GM19099 (cell line): ENCODE measurements around the gene ARRDC5.

Experiments
- POLR2A ChIP-seq: IDR thresholded peaks from 3 replicates; pipeline ENCODE4 v1.6.1; 2011; ENCODE audit warnings: low read depth; ENCODE audit not compliant: insufficient read length; ENCODE audit errors: extremely low read depth

Gene ARRDC5

DNA sequence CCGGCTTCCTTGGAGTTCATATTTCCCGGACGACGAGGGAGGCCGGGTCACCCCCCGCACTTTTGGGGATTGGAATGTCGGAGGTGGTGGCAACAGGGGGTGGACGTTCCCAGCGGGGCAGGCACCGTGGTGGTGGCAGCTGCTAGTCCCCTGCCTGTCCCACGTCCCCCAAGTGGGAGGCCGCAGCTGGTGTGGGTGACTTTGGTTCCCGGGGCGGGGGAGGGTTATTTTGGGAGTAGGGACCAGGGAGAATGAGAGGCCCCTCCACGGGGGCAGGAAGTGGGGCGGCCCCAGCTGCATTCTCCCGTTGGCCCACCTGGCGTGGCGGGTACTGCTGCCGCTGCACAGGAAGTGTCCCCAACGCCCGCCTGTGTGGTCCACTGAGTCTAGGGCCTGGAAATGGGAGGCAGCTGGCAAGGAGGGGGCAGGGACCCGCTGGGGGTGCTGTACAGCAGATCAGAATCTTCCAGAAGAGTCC lies 24.2 kb downstream of the ARRDC5 start:
- no peak for TF ChIP-seq POLR2A

DNA sequence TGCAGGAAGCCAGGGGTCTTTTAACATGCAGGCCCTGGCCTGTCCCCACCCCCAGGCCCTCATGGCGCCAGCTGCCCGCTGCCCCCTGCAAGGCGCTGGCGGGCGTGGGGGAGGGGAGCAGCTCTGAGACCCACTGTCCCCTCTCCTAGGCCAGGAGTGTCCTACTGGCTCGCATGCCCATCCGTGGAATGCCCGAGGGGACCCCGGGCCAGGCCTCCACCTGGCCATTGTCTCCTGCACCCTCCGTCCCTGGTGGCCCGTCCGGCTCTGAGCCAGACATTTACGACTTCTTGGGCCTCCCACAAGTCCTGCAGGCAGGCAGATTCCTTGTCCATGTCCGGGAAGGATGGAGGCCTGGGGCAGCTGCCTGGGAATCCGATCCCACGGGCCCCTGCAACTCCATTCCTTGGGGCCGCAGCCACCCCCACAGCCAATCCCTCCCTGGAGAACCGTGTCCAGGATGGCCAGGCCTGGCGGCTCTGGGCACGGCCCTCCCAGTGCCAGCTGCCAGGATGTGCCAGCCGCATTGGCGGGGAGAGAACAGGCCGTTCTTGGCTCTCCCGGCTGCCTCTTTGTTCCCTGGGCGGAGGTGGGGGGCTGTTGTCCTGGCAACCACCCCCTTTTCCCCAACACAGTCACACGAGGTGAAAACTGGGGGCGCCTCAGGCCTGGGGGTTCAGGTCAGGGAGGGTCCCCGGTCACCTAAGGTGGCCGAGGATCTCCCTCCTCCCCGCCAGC lies 24.8 kb downstream of the ARRDC5 start:
- no peak for TF ChIP-seq POLR2A

DNA sequence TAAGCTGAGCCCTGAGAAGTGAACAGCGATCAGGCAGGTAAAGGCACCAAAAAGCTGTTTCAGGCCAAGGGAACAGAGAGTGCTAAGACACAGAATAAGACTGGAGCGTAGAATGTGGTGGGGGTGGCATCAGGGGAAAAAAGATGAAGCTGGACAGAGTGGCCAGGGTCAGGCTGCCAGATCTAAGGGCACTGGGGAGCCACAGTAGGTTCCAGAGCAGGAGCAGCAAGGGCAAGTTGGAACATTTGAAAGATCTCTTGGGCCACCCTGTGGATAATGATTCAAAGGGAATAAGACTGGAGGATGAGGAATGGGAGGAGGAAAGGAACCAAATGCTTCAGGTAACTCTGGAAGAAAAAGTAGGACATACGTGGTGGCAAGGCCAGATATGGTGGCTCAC lies 28.8 kb downstream of the ARRDC5 start:
- no peak for TF ChIP-seq POLR2A

DNA sequence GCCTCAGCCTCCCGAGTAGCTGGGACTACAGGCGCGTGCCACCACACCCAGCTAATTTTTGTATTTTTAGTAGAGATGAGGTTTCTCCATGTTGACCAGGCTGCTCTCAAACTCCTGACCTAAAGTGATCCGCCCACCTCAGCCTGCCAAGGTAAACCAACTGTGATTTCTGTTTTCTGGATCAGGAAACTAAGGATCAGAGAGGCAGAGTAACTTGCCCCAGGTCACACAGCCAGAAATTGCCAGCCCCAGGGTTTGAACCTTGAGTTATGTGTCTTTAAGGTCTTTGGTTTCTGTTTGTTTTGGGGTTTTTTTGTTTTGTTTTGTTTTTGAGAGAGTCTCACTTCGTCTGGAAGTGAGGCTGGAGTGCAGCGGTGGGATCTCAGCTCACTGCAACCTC lies 31.0 kb downstream of the ARRDC5 start:
- TF ChIP-seq POLR2A: no peak

DNA sequence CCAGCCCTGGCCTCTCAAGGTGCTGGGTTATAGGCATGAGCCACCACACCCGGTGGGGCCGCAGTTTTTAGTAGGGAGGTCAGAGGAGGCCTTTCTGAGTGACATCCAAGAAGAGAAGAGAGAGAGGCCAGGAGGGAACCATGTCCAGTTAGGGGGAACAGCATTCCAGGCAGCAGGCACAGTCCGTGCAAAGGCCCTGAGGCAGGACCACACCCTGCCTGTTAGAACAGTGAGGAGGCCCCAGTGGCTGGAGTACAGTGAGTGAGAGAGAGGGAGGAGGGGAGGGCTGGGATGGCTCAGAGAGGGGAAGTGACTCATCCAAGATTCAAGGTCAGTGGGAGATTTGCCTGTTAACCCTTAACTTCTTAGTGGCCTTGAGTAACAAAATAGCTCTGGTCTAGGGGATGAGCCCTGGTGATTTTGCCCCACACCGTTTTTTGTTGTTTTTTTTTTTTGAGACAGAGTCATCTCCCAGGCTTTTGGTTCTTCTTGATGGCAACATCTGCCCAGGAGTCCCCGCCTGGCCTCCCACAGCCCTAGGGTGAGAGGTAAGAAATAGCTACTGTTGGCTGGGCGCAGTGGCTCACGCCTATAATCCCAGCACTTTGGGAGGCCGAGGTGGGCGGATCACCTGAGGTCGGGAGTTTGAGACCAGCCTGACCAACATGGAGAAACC lies 32.5 kb downstream of the ARRDC5 start:
- TF ChIP-seq POLR2A: no peak

DNA sequence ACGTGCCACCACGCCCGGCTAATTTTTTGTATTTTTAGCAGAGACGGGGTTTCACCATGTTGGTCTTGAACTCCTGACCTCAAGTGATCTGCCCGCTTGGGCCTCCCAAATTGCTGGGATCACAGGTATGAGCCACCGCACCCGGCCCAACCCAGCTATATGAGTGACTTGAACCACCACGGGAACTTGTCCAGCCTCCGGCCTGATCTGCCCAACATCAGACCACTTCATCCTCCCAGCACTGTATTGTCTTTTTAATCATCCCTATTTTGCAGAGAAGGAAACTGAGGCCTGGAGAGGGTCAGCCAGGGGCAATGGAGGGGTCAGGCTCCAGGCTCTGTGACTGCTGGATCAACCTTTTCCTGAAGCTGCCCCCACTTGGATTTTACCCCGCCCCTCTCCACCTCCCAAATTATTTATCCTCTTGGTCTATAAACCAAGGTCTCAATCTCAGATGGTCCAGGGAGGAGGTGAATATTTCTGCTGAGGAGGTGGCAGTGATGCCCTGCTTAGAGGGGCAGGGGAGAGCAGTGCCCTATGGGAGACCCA lies 34.3 kb downstream of the ARRDC5 start:
- TF ChIP-seq POLR2A: no peak

DNA sequence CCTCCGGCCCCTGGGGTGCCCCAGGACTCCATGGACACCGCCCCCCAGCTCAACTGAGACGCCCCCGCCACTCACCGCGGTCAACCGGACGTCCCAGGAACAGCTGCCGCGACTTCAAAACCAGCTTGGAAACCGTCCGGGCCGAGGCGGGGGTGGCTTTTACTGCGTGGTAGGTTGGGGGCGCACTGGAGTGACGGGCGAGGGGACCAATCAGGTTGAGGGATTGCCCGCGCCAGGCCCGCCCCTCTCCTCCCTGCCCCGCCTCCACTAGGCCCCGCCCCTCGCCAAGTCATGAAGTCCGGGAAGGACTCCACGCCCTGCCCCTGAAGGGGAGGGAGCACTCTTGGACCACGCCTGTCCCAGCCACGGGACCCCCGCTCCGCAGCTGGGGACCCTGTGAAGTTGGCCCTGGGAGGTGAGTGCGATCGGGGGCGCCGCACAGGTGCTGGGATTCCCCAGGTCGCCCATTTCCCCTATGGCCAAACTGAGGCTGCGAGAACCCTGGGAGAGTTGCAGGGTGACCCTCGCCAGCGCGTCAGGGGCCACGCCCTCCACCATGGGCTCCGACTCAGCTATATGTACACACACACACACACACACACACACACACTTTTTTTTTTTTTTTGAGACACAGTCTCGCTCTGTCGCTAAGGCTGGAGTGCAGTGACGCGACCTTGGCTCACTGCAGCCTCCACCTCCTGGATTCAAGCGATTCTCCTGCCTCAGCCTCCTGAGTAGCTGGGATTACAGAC lies 35.0 kb downstream of the ARRDC5 start, which contains the start of gene PLIN3:
Gene PLIN3, minus strand, starts transcription at position 134 of the 752 bp plus-strand sequence. CDS start 6,273 bp downstream, outside the sequence.
- peak; percentile 35 for TF ChIP-seq POLR2A

DNA sequence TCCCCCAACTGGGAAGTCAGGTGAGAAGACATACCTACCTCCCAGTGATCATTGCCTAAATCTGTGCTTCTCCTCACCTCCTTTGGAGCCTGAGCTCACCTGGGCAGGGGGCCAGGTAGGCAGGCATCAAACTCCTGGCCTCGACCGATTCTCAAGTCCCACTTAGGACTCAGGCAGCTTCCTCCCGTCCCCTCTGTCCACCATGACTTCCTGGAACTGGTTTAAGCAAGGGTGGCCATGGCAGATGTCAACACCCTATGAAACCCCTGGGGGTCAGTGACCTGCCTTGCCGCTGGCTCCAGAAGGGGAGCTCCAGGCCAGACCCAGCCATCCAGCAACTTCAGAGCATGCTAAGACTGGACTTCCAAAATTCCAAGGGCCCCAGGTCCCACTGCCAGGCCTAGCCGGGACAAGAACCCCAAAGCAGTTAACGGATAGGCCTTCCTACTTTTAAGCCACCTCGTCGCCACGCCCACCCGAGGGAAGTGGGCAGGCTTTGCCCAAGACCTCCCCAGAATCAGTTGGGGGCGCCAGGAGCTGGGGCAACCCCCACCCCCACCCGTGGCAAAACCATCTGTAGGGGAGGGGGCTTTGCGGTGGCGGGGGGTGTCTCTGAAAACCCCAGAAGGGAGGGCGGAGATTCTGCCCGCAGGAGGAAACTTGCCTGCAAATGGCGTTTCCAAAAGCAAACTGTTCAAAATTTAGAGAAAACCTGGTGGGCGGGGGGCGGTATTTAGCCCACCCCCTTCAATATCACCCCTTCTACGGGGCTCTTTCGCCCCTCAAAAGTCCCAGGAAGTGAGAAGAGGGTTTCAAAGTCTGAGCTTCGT lies 35.9 kb downstream of the ARRDC5 start:
- TF ChIP-seq POLR2A: peak; percentile 33

DNA sequence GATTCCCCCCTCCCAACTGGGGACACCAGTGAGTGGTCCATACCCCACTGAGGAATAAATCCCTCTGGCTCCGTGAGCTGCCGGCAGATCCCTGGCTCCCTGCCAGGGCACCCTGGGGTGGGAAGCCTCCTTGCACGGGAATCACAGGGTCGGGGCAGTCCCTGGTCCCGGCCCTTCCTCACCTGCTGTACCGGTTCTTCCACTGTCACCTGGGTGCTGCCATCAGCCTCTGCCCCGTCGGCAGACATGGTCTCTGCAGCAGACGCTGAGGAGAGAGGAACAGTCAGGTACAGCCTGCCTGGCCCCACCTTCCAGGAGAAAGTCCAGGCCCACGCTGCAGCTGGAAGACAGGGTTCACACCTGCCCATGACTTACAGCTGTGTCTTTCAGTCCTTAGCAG lies 41.5 kb downstream of the ARRDC5 start:
- no peak for TF ChIP-seq POLR2A

DNA sequence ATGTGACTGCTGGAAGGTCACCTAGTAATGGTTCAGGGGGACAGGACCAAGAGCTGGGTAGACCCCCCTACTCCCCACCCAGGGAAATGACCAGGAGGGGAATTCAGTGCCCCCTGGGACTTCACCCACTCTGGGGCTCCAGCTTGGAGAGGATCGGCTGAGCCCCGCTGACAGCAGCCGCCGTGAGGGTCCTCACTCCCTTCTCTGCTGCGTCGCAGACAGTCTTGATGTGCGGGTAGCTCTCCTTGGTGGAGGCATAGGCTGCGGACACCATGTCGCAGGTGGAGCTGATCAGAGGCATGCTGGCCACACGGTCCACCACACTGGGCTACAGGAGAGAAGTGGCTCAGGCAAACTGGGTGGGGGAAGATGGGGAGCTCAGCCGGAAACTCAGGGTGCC lies 43.0 kb downstream of the ARRDC5 start:
- TF ChIP-seq POLR2A: no peak

DNA sequence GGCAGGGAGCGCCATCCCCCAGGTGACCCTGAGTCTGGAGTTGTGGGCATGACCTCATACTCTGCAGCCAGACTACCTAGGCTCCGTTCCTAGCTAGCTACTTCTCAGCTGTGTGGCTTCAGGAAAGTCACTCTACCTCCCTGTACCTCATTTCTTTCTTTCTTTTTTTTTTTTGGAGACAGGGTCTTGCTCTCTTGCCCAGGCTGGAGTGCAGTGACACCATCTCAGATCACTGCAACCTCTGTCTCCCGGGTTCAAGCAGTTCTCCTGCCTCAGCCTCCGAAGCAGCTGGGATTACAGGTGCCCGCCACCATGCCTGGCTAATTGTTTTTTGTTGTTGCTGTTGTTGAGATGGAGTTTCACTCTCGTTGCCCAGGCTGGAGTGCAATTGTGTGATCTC lies 50.2 kb downstream of the ARRDC5 start:
- TF ChIP-seq POLR2A: no peak

DNA sequence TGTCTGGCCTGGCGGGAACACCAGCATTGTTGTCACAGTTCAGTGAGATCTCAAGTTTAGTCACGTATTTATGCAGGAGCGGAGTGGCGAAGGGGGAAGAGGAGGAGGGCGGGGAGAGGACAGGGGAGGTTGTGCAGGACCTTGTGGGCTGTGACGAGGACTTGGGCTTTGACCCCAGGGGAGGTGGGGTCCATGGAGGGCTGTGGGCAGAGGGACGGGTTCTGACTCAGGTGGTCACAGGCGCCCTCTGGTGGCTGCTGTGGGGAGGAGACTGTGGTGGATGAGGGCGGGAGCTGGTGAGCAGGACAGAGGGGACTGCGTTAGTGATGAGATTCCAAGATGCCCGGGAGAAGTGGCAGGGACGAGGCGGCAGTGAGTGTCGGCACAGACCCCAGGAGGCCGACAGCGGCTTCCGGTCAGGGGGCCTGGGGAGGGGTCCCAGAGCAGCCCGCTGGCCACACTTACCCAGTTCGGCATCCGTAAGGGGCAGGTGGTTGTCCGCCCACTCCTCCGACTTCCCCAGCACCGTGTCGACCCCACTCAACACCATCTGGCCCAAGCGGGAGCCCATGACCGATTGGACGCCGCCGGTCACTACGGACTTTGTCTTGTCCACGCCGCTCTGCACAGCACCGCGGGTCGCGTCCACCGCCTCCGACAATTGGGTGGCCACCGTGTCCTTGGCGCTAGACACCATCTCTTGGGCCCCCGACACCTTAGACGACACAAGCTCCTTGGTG lies 51.0 kb downstream of the ARRDC5 start:
- TF ChIP-seq POLR2A: no peak

DNA sequence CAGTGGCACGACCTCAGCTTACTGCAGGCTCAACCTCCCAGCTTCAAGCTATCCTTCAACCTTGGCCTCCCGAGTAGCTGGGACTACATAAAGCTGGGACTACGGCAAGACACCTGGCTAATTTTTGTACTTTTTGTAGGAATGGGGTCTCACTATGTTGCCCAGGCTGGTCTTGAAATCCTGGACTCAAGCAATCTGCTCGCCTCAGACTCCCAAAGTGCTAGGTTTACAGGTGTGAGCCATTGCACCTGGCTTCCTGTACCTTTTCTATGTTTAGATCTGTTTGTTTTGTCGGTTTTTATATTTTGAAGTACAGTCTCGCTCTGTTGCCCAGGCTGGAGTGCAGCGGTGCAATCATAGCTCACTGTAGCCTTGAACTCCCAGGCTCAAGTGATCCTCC lies 53.7 kb downstream of the ARRDC5 start:
- no peak for TF ChIP-seq POLR2A
